Astrocyte of the cerebellum (primary cell): ENCODE data around the gene CTSA.

Experiments used
- DNase-seq: peaks from one replicate; pipeline ENCODE4 v3.0.0-alpha.2; 2011; ENCODE audit warnings: low read depth
- H3K4me3 ChIP-seq: 2 replicates; pipeline ENCODE4 v1.5.1; 2011; ENCODE audit warnings: mild to moderate bottlenecking, low read depth, low read length, moderate library complexity
- CTCF ChIP-seq: IDR thresholded peaks from 2 replicates; pipeline ENCODE4 v1.5.1; 2012; ENCODE audit warnings: low read length, low read depth, moderate library complexity, mild to moderate bottlenecking; ENCODE audit errors: missing control alignments
- in situ Hi-C: cut with HindIII; loops from 2 replicates; pipeline ENCODE4 v1.10.0; 2017; ENCODE audit warnings: low sequenced_read_pairs

CTSA gene

GRCh38 chr20:45917790-45918141 lies 26.6 kb downstream of the CTSA start:
- DNase-seq, result no peak
- no peak overlapping the region for H3K4me3 ChIP-seq
- TF ChIP-seq CTCF, result no peak
- in situ Hi-C loops, result no loop called here

GRCh38 chr20:45918182-45918737 lies 27.1 kb downstream of the CTSA start:
- DNase-seq, result no peak
- no peak for TF ChIP-seq CTCF
- H3K4me3 ChIP-seq, result no peak overlapping the region
- in situ Hi-C loops, result no loop called here

GRCh38 chr20:45918779-45919537 lies 27.8 kb downstream of the CTSA start:
- in situ Hi-C loops, result no loop called here
- no peak overlapping the region for H3K4me3 ChIP-seq
- no peak for DNase-seq
- TF ChIP-seq CTCF, result no peak

GRCh38 chr20:45919542-45920399 lies 28.6 kb downstream of the CTSA start:
- no peak for TF ChIP-seq CTCF
- no peak overlapping the region for H3K4me3 ChIP-seq
- in situ Hi-C loops, result no loop called here
- peak; percentile 54 for DNase-seq

- in situ Hi-C loops, result no loop called here
- no peak for DNase-seq
- TF ChIP-seq CTCF, result no peak
- no peak overlapping the region for H3K4me3 ChIP-seq
Observed at GRCh38 chr20:45920462-45921336, 29.6 kb downstream of the CTSA start.
